Glomerular visceral epithelial cell (primary cell): ENCODE measurements around the gene ATP4B.
"Not testable (repeated sequence)": the region's sequence is repeated elsewhere in the genome, so short reads cannot be mapped to it uniquely, and the experiment has no call there.

Source experiments
- DNase-seq: peaks from one replicate; pipeline ENCODE4 v3.0.0-alpha.2; 2016; ENCODE audit errors: extremely low spot score

ATP4B gene

DNA sequence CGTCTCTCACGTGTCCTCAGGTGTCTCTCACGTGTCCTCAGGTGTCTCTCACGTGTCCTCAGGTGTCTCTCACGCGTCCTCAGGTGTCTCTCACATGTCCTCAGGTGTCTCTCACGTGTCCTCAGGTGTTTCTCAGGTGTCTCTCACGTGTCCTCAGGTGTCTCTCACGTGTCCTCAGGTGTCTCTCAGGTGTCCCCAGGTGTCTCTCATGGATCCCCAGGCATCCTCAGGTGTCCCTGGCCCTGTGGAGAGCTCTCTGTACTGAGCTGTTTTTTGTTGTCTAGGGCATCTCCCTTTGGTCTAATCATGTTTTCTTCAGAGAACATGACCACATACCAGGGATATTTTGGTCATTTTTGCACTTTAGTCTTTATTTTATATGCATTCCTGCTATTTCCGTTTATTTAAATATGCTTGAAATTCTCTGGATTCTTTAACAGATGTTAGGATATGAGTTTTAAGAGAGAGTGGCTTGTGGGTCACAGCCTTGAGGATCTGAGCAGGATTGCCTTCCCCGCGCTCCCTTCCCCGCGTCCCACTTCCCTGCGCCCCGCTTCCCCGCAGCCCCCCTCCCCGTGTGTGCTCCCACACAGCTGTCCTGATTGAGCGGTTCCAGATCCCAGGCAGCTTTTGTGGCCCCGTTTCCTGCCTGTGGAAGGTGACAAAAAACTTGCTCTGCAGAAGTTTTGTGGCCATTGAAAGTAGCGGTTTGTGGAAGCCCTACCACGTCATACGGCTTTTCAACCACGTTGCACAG, 31.9 kb downstream of the ATP4B start:
- DNase-seq, result no peak

DNA sequence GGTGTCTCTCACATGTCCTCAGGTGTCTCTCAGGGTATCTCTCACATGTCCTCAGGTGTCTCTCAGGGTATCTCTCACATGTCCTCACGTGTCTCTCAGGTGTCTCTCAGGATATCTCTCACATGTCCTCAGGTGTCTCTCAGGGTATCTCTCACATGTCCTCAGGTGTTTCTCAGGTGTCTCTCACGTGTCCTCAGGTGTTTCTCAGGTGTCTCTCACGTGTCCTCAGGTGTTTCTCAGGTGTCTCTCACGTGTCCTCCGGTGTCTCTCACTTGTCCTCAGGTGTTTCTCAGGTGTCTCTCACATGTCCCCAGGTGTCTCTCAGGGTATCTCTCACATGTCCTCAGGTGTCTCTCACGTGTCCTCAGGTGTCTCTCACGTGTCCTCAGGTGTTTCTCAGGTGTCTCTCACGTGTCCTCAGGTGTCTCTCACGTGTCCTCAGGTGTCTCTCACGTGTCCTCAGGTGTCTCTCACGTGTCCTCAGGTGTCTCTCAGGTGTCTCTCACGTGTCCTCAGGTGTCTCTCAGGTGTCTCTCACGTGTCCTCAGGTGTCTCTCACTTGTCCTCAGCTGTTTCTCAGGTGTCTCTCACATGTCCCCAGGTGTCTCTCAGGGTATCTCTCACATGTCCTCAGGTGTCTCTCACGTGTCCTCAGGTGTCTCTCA, 33.2 kb downstream of the ATP4B start:
- DNase-seq, result not testable (repeated sequence)

DNA sequence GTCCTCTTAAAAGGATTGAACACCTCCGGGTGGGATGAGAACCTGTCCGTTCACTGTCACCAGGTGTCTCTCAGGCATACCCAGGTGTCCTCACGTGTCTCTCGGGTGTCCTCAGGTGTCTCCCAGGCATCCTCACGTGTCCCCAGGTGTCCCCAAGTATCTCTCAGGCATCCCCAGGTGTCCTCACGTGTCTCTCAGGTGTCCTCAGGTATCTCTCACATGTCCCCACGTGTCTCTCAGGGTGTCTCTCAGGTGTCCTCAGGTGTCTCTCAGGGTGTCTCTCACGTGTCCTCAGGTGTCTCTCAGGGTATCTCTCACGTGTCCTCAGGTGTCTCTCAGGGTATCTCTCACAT, 33.8 kb downstream of the ATP4B start:
- DNase-seq, result no peak

- no peak for DNase-seq
Measured at GRCh38 chr13:113623491-113624234, 34.3 kb downstream of the ATP4B start.

GRCh38 chr13:113622791-113623490, 35.1 kb downstream of the ATP4B start:
- DNase-seq, result no peak

DNA sequence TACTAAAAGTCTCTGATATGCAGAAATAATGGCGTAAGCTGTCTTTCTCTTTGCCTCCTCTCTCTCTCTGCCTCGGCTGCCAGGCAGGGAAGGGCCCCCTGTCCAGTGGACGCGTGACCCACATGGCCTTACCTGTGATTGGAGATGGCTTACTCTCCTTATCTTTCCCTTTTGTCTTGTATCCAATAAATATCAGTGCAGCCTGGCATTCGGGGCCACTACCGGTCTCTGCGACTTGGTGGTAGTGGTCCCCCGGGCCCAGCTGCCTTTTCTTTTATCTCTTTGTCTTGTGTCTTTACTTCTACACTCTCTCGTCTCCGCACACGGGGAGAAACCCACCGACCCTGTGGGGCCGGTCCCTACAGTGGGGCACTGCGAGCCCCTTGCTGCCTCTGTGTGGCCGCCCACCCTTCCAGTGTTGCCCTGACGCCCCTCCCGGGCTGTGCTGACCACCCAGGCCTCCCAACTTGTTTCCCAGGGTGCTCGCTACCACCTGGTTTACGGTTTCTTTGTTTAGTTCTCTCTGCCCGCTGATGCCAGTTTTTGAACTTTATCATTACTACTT, 35.9 kb downstream of the ATP4B start:
- not testable (repeated sequence) for DNase-seq

- peak; percentile 13 for DNase-seq
Measured at GRCh38 chr13:113621498-113621897, 36.5 kb downstream of the ATP4B start.

DNA sequence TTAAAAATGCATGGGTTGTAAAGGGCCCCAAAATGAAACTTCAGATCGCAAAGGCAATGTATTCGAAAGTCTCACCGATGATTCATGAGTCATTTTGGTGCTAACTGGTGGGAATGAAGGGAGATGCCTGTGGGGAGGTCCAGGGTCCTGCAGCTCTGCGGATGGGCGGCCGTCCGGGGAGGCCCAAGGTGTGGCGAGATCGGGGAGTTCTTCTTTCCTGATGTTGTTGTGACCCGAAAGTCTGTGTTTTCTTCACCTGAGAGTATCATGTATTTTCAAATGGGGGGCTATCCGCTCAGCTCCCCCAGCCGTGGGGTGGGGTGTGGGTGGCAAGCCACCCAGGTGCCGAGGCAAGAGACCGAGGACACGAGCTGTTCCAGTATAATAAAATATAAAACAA, 37.0 kb downstream of the ATP4B start:
- no peak for DNase-seq

DNA sequence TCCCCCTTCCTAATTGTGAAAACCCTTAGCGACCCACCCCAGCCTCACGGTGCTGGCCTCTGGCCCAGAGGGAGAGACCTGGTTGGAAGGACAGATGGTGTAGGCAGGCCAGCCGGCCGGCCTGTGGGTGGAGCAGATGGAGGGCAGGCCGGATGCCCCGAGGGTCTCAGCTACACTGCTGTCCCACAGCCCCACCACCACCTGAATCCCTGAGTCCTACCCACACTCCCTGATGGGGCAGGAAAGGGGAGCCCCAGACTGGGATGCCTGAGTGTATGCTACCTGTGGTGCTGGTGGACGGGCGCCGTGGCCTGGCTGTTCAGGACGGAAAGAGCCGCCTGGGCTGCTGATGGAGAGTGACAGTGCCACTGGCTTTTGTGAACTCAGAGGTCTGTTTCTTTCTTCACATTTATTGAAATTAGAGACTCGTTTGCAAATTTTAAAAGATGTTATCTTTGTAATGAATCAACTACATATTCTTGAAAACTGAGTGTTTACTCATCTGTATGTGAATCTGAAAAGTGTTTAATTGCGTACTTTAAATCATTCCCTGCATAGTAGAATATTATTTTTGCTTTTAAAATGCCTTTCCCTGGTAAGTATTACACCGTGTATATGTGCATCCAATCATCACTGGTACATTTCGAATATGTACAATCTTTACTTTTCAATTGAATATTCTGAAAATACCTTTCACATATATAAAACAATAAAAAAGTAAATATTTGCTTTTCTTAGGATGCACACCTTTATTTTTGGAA, 37.8 kb downstream of the ATP4B start:
- no peak for DNase-seq

- no peak for DNase-seq
Measured at GRCh38 chr13:113618455-113618854, 39.5 kb downstream of the ATP4B start.

GRCh38 chr13:113617961-113618360, 40.0 kb downstream of the ATP4B start:
- DNase-seq, result no peak

DNA sequence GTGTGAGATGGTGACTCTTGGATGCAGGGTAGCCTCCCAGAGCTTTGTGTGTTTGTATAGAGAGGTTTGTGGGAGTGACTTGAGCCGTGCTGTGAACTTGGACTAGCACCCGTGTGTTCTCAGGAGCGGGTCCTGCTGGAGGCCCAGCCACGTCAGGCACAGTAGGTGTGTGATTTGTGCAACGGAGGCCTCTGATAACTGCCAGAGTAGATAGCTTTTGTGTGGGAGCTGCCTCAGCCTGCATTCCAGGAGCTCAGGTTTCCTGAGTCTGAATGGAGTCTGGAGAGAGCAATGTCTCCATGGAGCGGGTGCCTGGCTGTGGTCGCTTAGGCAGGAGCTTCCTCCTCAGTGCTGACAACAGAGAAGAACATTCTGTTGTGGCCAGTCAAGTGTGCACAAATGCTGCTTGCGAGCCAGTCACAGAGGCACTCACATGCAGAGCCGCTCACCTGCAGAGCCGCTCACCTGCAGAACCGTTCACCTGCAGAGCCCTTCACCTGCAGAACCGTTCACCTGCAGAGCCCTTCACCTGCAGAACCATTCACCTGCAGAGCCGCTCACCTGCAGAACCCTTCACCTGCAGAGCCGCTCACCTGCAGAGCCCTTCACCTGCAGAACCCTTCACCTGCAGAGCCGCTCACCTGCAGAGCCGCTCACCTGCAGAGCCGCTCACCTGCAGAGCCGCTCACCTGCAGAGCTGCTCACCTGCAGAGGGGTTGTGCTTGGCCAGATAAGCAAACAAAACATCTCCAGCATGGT, 40.8 kb downstream of the ATP4B start:
- peak; percentile 29 for DNase-seq

DNA sequence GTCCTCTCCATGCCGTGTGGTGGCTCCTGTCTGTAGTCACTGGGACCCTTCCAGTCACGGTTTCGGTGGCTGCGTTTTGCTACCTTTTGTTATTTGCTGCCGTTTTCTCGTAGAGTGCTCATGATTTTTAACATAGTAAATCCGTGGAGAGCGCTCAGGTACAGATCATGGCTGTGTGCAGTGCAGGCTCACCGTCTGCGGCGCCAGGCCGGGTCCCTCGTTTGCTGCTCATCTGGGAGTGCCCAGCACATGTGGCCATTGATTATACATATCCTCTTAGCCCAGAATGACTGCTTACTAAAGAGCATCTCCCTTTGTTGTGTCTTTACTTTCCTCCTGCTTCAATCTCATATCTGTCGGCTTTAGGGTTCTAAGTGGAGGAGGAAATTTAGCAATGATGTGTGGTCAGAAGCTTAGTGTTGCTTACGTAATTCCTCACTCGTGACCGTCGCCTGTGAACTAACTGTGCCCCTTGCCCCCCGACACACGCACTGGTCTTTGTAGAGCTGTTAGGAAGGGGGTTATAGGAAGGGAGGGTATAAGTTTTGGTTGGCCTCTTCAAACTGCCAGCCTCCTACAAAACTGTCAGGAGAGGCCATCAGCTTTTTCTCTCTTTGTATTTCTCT, 41.6 kb downstream of the ATP4B start:
- no peak for DNase-seq

GRCh38 chr13:113613789-113614379, 44.1 kb downstream of the ATP4B start:
- DNase-seq, result no peak

- no peak for DNase-seq
Measured at GRCh38 chr13:113612607-113613006, 45.4 kb downstream of the ATP4B start.

GRCh38 chr13:113611996-113612395, 46.0 kb downstream of the ATP4B start:
- no peak for DNase-seq

- no peak for DNase-seq
Measured at GRCh38 chr13:113610266-113610665, 47.7 kb downstream of the ATP4B start.

- no peak for DNase-seq
Measured at GRCh38 chr13:113609616-113610015, 48.4 kb downstream of the ATP4B start.

DNA sequence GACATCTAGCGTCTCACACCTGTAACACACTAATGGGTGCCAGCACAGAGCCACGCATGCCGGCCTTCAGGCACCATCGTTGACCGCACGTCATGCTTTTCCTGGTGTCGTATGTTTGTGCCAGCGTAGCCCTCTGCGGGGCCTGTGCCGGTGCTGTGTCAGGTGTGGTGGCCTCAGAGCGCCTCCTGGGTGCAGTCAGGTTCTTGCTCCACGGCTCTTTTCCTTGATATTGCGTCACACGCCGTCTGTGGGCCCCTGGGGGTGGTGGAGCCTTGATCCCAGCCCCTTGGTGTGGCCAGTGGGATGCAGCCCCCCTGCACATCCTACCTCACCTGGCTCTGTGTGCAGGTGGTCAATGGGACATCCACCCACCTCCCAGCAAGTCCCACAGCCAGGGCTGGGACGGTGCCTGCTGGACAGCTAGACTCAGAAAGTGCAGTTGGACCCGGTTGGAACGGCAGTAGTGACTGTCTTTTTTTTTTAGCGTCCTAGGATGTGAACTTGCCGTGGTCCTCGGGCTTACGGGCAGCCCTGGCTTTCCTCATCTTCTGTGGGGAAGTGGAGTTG, 48.9 kb downstream of the ATP4B start:
- DNase-seq, result no peak
